H1 (cell line): ENCODE data around the gene HADHA. TPM values are rescaled to one million over a fixed set of nuclear protein-coding genes. Genes with fewer than 3 reads are reported as not detected.

ENCODE experiments used
- CTCF ChIA-PET: fragments of 300-600 bp; sonication (Branson Sonifier 250); formaldehyde crosslinking; loops from one replicate; lab custom pipeline; 2021; ENCODE audit not compliant: partially characterized antibody; lab: Charles Lee
- POLR2A ChIA-PET: fragments of 300-600 bp; sonication (Branson Sonifier 250); formaldehyde crosslinking; loops from one replicate; lab custom pipeline; 2021; ENCODE audit warnings: inconsistent platforms; ENCODE audit not compliant: partially characterized antibody; lab: Charles Lee
- DNase-seq, 2 experiments: peaks; one replicate each; pipeline versions ENCODE4 v3.0.0 to v3.0.0-alpha.2; 2010 to 2022; ENCODE audit warnings: low spot score in 2 of 2, low read depth in 1 of 2, mixed read lengths in 1 of 2
- FAIRE-seq: peaks from 2 replicates; lab custom pipeline; 2011; peaks lifted over from hg19 to GRCh38; lab: Jason Lieb, UNC
- H2AFZ ChIP-seq: 2 replicates; pipeline ENCODE4 v1.8.1; 2012; ENCODE audit warnings: low read length, inconsistent platforms
- H2AK5ac ChIP-seq: 2 replicates; pipeline ENCODE4 v1.6.1; 2013; ENCODE audit warnings: low read depth, low read length
- H2BK120ac ChIP-seq: replicated peaks from 2 replicates; pipeline ENCODE3; 2013; ENCODE audit warnings: low read depth, low read length, inconsistent platforms
- H2BK12ac ChIP-seq: 2 replicates; pipeline ENCODE4 v1.6.1; 2013; ENCODE audit warnings: low read depth, low read length
- H2BK15ac ChIP-seq: 2 replicates; pipeline ENCODE4 v1.6.1; 2013; ENCODE audit warnings: low read length
- H2BK20ac ChIP-seq: 2 replicates; pipeline ENCODE4 v1.6.1; 2013; ENCODE audit warnings: low read length
- H2BK5ac ChIP-seq: 2 replicates; pipeline ENCODE4 v1.6.1; 2013; ENCODE audit warnings: low read depth, low read length
- H3K14ac ChIP-seq: 2 replicates; pipeline ENCODE4 v1.6.1; 2013; ENCODE audit warnings: inconsistent platforms; ENCODE audit not compliant: insufficient read length
- H3K18ac ChIP-seq: 2 replicates; pipeline ENCODE4 v1.6.1; 2013; ENCODE audit warnings: low read length; ENCODE audit errors: extremely low read depth
- H3K23ac ChIP-seq: 2 replicates; pipeline ENCODE4 v1.6.1; 2013; ENCODE audit warnings: inconsistent platforms; ENCODE audit not compliant: insufficient read length
- H3K23me2 ChIP-seq: 2 replicates; pipeline ENCODE4 v1.6.1; 2013; ENCODE audit warnings: low read depth, low read length
- H3K27ac ChIP-seq: 2 replicates; pipeline ENCODE4 v1.6.1; 2011; ENCODE audit warnings: low read depth, low read length, inconsistent platforms
- H3K27me3 ChIP-seq, 4 experiments: replicated peaks in 1 of 4; 1 replicate in 1 of 4; 2 replicates in 3 of 4; pipeline versions ENCODE4 v1.6.1 to v1.8.1; 2011 to 2013; ENCODE audit warnings: low read length in 3 of 4, mild to moderate bottlenecking in 3 of 4, inconsistent platforms in 2 of 4, mixed read lengths in 2 of 4, moderate library complexity in 1 of 4; ENCODE audit not compliant: control insufficient read depth in 3 of 4, insufficient read depth in 3 of 4; ENCODE audit errors: extremely low read depth in 1 of 4
- H3K36me3 ChIP-seq, 4 experiments: 2 replicates each; pipeline versions ENCODE4 v1.6.1 to v1.8.1; 2011 to 2013; ENCODE audit warnings: mild to moderate bottlenecking in 4 of 4, low read length in 3 of 4, moderate library complexity in 2 of 4, control low read depth in 1 of 4, inconsistent platforms in 1 of 4; ENCODE audit not compliant: insufficient read depth in 4 of 4, control insufficient read depth in 2 of 4
- H3K4ac ChIP-seq: replicated peaks from 2 replicates; pipeline ENCODE3; 2013; ENCODE audit warnings: low read length, low read depth, mixed read lengths, inconsistent platforms; ENCODE audit not compliant: insufficient read length
- H3K4me1 ChIP-seq, 4 experiments: replicated peaks in 1 of 4; 1 replicate in 1 of 4; 2 replicates in 3 of 4; pipeline versions ENCODE4 v1.6.1 to v1.8.1; 2011 to 2013; ENCODE audit warnings: low read length in 3 of 4, inconsistent platforms in 2 of 4, mixed read lengths in 1 of 4; ENCODE audit not compliant: insufficient read depth in 4 of 4, control insufficient read depth in 3 of 4
- H3K4me2 ChIP-seq, 2 experiments: 2 replicates each; pipeline versions ENCODE4 v1.6.1 to v1.8.1; 2011 to 2013; ENCODE audit warnings: low read depth in 2 of 2, low read length in 2 of 2, control low read depth in 1 of 2, inconsistent platforms in 1 of 2, mild to moderate bottlenecking in 1 of 2; ENCODE audit not compliant: insufficient read depth in 1 of 2
- H3K4me3 ChIP-seq, 4 experiments: fragments of 200-600, 300-600 bp in 1 of 4; sonication (generic), shearing (Covaris generic), sonication (Bioruptor Twin) in 1 of 4; 2 replicates each; pipeline versions ENCODE4 v1.5.1 to v1.8.1; 2011 to 2016; ENCODE audit warnings: low read length in 4 of 4, low read depth in 3 of 4, control low read depth in 2 of 4, inconsistent platforms in 2 of 4, mild to moderate bottlenecking in 2 of 4, mixed read lengths in 1 of 4, moderate library complexity in 1 of 4; ENCODE audit not compliant: insufficient read depth in 2 of 4; ENCODE audit errors: extremely low read depth in 1 of 4
- H3K56ac ChIP-seq: replicated peaks from 2 replicates; pipeline ENCODE3; 2013; ENCODE audit warnings: low read depth, mild to moderate bottlenecking, mixed read lengths, low read length, inconsistent platforms; ENCODE audit not compliant: insufficient read length
- H3K79me1 ChIP-seq: 2 replicates; pipeline ENCODE4 v1.6.1; 2013; ENCODE audit warnings: low read depth, low read length, control low read depth
- H3K79me2 ChIP-seq, 2 experiments: 2 replicates each; pipeline versions ENCODE4 v1.6.1 to v1.8.1; 2012 to 2013; ENCODE audit warnings: low read length in 2 of 2, mild to moderate bottlenecking in 2 of 2, inconsistent platforms in 1 of 2; ENCODE audit not compliant: insufficient read depth in 2 of 2, control insufficient read depth in 1 of 2
- H3K9ac ChIP-seq, 4 experiments: replicated peaks in 1 of 4; 1 replicate in 1 of 4; 2 replicates in 3 of 4; pipeline versions ENCODE4 v1.6.1 to v1.8.1; 2011 to 2013; ENCODE audit warnings: low read depth in 3 of 4, low read length in 3 of 4, control low read depth in 2 of 4, mild to moderate bottlenecking in 2 of 4, moderate library complexity in 2 of 4, inconsistent platforms in 1 of 4; ENCODE audit errors: extremely low read depth in 1 of 4
- H3K9me3 ChIP-seq, 2 experiments: 2 replicates each; pipeline versions ENCODE4 v1.6.1 to v1.8.1; 2012 to 2013; ENCODE audit warnings: mild to moderate bottlenecking in 2 of 2, moderate library complexity in 2 of 2, control low read depth in 1 of 2, inconsistent platforms in 1 of 2, low read depth in 1 of 2, low read length in 1 of 2, mixed read lengths in 1 of 2; ENCODE audit not compliant: insufficient read depth in 2 of 2
- H4K20me1 ChIP-seq, 2 experiments: replicated peaks in 1 of 2; 2 replicates each; pipeline versions ENCODE3 to v1.8.1; 2011 to 2013; ENCODE audit warnings: inconsistent platforms in 2 of 2, low read length in 2 of 2, mild to moderate bottlenecking in 1 of 2; ENCODE audit not compliant: insufficient read depth in 2 of 2, control insufficient read depth in 1 of 2
- H4K5ac ChIP-seq: 2 replicates; pipeline ENCODE4 v1.6.1; 2013; ENCODE audit warnings: low read length, low read depth, mixed read lengths, inconsistent platforms; ENCODE audit not compliant: insufficient read length
- H4K8ac ChIP-seq: 2 replicates; pipeline ENCODE4 v1.8.0; 2013; ENCODE audit warnings: mild to moderate bottlenecking, moderate library complexity, low read length, inconsistent platforms; ENCODE audit not compliant: insufficient read depth; ENCODE audit errors: extremely low read depth
- H4K91ac ChIP-seq: replicated peaks from 2 replicates; pipeline ENCODE3; 2013; ENCODE audit warnings: low read length, mixed read lengths, inconsistent platforms; ENCODE audit not compliant: insufficient read length
- CHD2 ChIP-seq: IDR thresholded peaks from 2 replicates; pipeline ENCODE4 v1.6.1; 2012; ENCODE audit warnings: low read length, improper control_type of control experiment
- CREB1 ChIP-seq: IDR thresholded peaks from 2 replicates; pipeline ENCODE4 v1.6.1; 2012; ENCODE audit warnings: inconsistent platforms
- KDM5A ChIP-seq: fragments of 200-600 bp; IDR thresholded peaks from 2 replicates; pipeline ENCODE4 v1.7.1; 2012; ENCODE audit warnings: mild to moderate bottlenecking, low read length, inconsistent platforms, mixed read lengths
- MAX ChIP-seq: IDR thresholded peaks from 2 replicates; pipeline ENCODE4 v1.6.1; 2012; ENCODE audit warnings: inconsistent platforms
- POLR2A ChIP-seq, 2 experiments: IDR thresholded peaks; 1 replicate in 1 of 2; 2 replicates in 1 of 2; pipeline ENCODE4 v1.6.1; 2011; ENCODE audit warnings: low read depth in 2 of 2, low read length in 2 of 2, mild to moderate bottlenecking in 2 of 2; ENCODE audit errors: control extremely low read depth in 1 of 2
- POU5F1 ChIP-seq: IDR thresholded peaks from 2 replicates; pipeline ENCODE4 v1.6.1; 2011; ENCODE audit warnings: low read depth, mild to moderate bottlenecking, low read length, moderate library complexity
- RXRA ChIP-seq: IDR thresholded peaks from 2 replicates; pipeline ENCODE4 v1.6.1; 2011; ENCODE audit warnings: low read depth, mild to moderate bottlenecking, low read length, moderate library complexity; ENCODE audit not compliant: insufficient read depth
- SP1 ChIP-seq: IDR thresholded peaks from 2 replicates; pipeline ENCODE4 v1.6.1; 2011; ENCODE audit warnings: low read depth, low read length
- TAF7 ChIP-seq: optimal IDR thresholded peaks from 2 replicates; pipeline ENCODE3; 2011; ENCODE audit warnings: low read depth, mild to moderate bottlenecking, inconsistent platforms, low read length, moderate library complexity, borderline replicate concordance
- WGBS, 2 experiments: shearing (Covaris generic) in 1 of 2; methylation state at CpG; one replicate each; pipeline versions ENCODE4 v1.1.6 to v1.1.7; 2013 to 2015; ENCODE audit warnings: low lambda C conversion rate in 2 of 2, mixed read lengths in 2 of 2, inconsistent platforms in 1 of 2, low coverage in 1 of 2, missing lambda C conversion rate in 1 of 2; ENCODE audit not compliant: insufficient replicate concordance in 2 of 2, insufficient coverage in 1 of 2, insufficient read length in 1 of 2; ENCODE audit errors: extremely low coverage in 1 of 2, missing lambda C conversion rate in 1 of 2; 5-methylcytosine and 5-hydroxymethylcytosine counted together
- polyA plus RNA-seq, 7 experiments: library from polyadenylated mRNA; depleted of rRNA in 3 of 7; stranded (reverse) in 5 of 7; unstranded in 2 of 7; fragments of >200 nt in 5 of 7; fragments of 200-250 nt in 2 of 7; gene quantifications; 1 replicate in 5 of 7; 2 replicates in 1 of 7; 4 replicates in 1 of 7; pipeline versions ENCODE4 v1.2.1 to v1.2.3, GENCODE V29; 2011 to 2013; ENCODE audit warnings: missing spikeins in 2 of 7, mixed read lengths in 2 of 7
- total RNA-seq: library from RNA; stranded (reverse); fragmentation: NEBNext Ultra II Directional; extraction: Animal tissue kit (Norgen Biotek cat#: 25700); gene quantifications from 2 replicates; pipeline ENCODE4 v1.2.1, GENCODE V29; 2021

HADHA gene
- total and polyA plus RNA-seq, 2 of the 8 experiments (the other 6 are each of a cell fraction or from before 2014, with no cell fraction given), result 64.6 to 131 TPM

GRCh38 chr2:26184121-26184520, 60.3 kb downstream of the HADHA start:
- Histone ChIP-seq H3K9ac (peak overlapping the region in 2 of 4 experiments; percentile 54 to 62; a peak in 3 of 7 replicates), H3K79me2 (no peaks in the 10 kb centered on the region), H2AK5ac (no peak overlapping the region), H4K91ac (peak overlapping the region; percentile 81), H4K8ac (peak overlapping the region; percentile 69), H3K27ac (no peak overlapping the region), H3K4me1 (peaks cover 0 to 19% (median 13%) of the 10 kb centered on the region in 4 experiments; a peak in 6 of 7 replicates), H3K23me2 (peaks cover 7% of the 10 kb centered on the region), H3K4ac (no peak overlapping the region), H3K23ac (no peak overlapping the region), H3K27me3 (peaks cover 0 to 6% (median 3%) of the 10 kb centered on the region in 4 experiments; a peak in 2 of 7 replicates), H2BK20ac (no peak overlapping the region), H3K18ac (peak overlapping the region; percentile 43; the same call in 1 of the 2 replicates)
- WGBS, 2 experiments, result 66% methylated on average over 12 of the region's 34 CpGs; no CpG with 5 or more reads in 1 of the 2 experiments
- TF ChIP-seq SP1, result no peak
- no peak for TF ChIP-seq KDM5A
- TF ChIP-seq CREB1, result no peak
- TF ChIP-seq POU5F1, result no peak
- no peak for TF ChIP-seq TAF7
- no peak for TF ChIP-seq RXRA
- TF ChIP-seq CHD2, result no peak
- no peak for TF ChIP-seq MAX
- TF ChIP-seq POLR2A (IDR thresholded peaks at IDR 0.05; ENCODE audit: control extremely low read depth in 1 of 2, low read depth in 2 of 2, low read length in 2 of 2), result no peak
- TF ChIP-seq, all 59 proteins: peak for 0
- H2BK12ac ChIP-seq, result peak overlapping the region; percentile 30; the same call in 1 of the 2 replicates
- H3K56ac ChIP-seq, result no peak overlapping the region
- peak overlapping the region; percentile 57 for H4K5ac ChIP-seq
- peak overlapping the region; percentile 59 to 96 for H3K4me2 ChIP-seq
- peak in 1 of 2 experiments; percentile 66 for DNase-seq
- H3K79me1 ChIP-seq, result peaks cover 2% of the 10 kb centered on the region; the same call in 1 of the 2 replicates
- no peak overlapping the region for H2BK5ac ChIP-seq
- ChIA-PET CTCF (interaction anchor here (0.5 to 2.5 kb wide), 14 partner anchors 9 to 337 kb away, joined by 3 to 23 read pairs (median 4); no protein-coding TSS in a partner anchor), POLR2A (interaction anchor here (0.6 to 7.0 kb wide), 10 partner anchors 9 to 161 kb away, joined by 3 to 65 read pairs (median 4); partner anchors contain the start of genes GAREM2, HADHA, HADHB and RAB10)
- peak overlapping the region; percentile 95; the same call in 1 of the 2 replicates for H2BK15ac ChIP-seq
- no peak for FAIRE-seq
- H3K4me3 ChIP-seq, result peak overlapping the region; percentile 31 to 77 (median 45)
- peaks cover 0 to 8% (median 3%) of the 10 kb centered on the region in 4 experiments; a peak in 2 of 8 replicates for H3K36me3 ChIP-seq
- peaks cover 0 to 2% of the 10 kb centered on the region in 2 experiments for H4K20me1 ChIP-seq
- H2AFZ ChIP-seq, result peak overlapping the region; percentile 99
- H2BK120ac ChIP-seq, result no peak overlapping the region
- no peak overlapping the region for H3K14ac ChIP-seq
- H3K9me3 ChIP-seq, result no peaks in the 10 kb centered on the region
